ENCODE results near the gene LPIN1.

The LPIN1 gene

GRCh38 chr2:11749646-11750349, 3.4 kb downstream of the LPIN1 start:
- no peak overlapping the region for H3K27ac ChIP-seq
- no peaks in the 10 kb centered on the region for H3K9me3 ChIP-seq (ENCODE audit: severe bottlenecking)
- H3K4me3 ChIP-seq (ENCODE audit: low read depth, low read length) = no peak overlapping the region
- H3K27me3 ChIP-seq (ENCODE audit: insufficient read depth, low read depth, severe bottlenecking) = no peaks in the 10 kb centered on the region
- H3K36me3 ChIP-seq = peaks cover 7% of the 10 kb centered on the region
- no peak for DNase-seq
- TF ChIP-seq, protein P1, sequence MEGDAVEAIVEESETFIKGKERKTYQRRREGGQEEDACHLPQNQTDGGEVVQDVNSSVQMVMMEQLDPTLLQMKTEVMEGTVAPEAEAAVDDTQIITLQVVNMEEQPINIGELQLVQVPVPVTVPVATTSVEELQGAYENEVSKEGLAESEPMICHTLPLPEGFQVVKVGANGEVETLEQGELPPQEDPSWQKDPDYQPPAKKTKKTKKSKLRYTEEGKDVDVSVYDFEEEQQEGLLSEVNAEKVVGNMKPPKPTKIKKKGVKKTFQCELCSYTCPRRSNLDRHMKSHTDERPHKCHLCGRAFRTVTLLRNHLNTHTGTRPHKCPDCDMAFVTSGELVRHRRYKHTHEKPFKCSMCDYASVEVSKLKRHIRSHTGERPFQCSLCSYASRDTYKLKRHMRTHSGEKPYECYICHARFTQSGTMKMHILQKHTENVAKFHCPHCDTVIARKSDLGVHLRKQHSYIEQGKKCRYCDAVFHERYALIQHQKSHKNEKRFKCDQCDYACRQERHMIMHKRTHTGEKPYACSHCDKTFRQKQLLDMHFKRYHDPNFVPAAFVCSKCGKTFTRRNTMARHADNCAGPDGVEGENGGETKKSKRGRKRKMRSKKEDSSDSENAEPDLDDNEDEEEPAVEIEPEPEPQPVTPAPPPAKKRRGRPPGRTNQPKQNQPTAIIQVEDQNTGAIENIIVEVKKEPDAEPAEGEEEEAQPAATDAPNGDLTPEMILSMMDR (IDR thresholded peaks at IDR 0.05; ENCODE audit: low read depth, low read length) = no peak

DNA sequence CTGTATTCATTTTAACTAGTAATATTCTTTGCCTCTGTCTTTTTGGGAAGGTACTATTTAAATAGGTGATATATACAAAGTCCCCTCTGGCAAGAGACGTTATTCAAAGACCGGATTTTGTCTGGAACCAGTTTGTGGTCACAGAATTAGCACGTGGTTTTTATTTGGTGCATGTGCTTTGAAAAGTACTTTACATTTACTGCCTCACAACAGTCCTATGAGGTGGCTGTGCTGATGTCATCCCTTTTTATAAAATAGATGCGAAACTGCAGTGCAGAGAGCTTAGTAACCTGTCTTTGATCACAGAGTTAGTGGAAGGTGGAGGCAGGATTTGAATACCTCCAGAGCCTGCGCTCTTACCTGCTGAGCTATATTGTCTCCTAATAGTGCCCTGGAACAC, 4.0 kb downstream of the LPIN1 start:
- Histone ChIP-seq H3K4me3 (ENCODE audit: low read depth, low read length) (no peak overlapping the region), H3K9me3 (ENCODE audit: severe bottlenecking) (no peaks in the 10 kb centered on the region), H3K36me3 (peaks cover 7% of the 10 kb centered on the region), H3K27ac (no peak overlapping the region), H3K27me3 (ENCODE audit: insufficient read depth, low read depth, severe bottlenecking) (no peaks in the 10 kb centered on the region)
- no peak for DNase-seq
- TF ChIP-seq, protein P1 (IDR thresholded peaks at IDR 0.05; ENCODE audit: low read depth, low read length) = no peak

DNA sequence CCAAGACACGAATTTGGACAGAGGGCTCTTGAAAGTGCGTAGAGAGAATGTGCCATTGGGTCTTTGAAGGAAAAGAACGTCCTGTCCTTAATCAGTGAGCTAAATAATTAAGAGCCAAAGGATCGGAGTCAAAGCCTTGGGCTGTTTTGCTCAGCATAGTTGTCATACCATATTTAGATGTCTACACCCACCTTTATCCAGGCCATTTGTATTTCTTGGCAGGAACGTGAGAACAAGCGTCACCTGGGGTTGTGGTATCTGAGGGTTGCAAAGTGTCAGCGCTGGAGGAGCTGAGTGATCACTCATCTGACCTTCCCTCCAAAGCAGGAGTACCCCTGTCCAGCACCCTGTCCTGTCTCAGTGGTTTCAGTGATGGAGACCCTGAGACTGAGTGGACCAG, 4.5 kb downstream of the LPIN1 start:
- Histone ChIP-seq H3K4me3 (ENCODE audit: low read depth, low read length) (no peak overlapping the region), H3K27ac (no peak overlapping the region), H3K9me3 (ENCODE audit: severe bottlenecking) (no peaks in the 10 kb centered on the region), H3K27me3 (ENCODE audit: insufficient read depth, low read depth, severe bottlenecking) (no peaks in the 10 kb centered on the region), H3K36me3 (peaks cover 7% of the 10 kb centered on the region)
- TF ChIP-seq, protein P1 (IDR thresholded peaks at IDR 0.05; ENCODE audit: low read depth, low read length) = no peak
- DNase-seq = no peak

DNA sequence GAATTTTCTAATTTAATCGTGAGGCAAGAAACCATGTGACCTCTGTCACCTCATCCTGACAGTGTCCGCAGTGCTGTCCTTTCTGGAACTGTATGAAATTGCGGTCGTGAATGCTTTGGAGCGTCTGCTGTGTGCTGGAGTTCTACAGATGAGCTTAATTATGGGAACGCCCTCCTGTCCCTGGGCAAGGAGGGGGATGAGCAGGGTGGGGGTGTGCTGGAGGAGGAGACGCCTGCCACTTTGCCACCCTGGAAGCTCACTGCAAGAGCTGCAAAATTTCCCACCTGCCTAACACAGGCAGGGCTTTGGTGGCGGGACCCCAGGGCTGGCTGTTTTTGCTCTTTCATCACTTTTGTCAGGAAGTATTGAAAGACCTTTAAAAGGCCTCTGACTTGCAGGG, 6.5 kb downstream of the LPIN1 start:
- DNase-seq = no peak
- no peak overlapping the region for H3K4me3 ChIP-seq (ENCODE audit: low read depth, low read length)
- peaks cover 2% of the 10 kb centered on the region for H3K9me3 ChIP-seq (ENCODE audit: severe bottlenecking)
- peaks cover 15% of the 10 kb centered on the region for H3K36me3 ChIP-seq
- no peaks in the 10 kb centered on the region for H3K27me3 ChIP-seq (ENCODE audit: insufficient read depth, low read depth, severe bottlenecking)
- H3K27ac ChIP-seq = no peak overlapping the region
- TF ChIP-seq, protein P1 (IDR thresholded peaks at IDR 0.05; ENCODE audit: low read depth, low read length) = no peak

DNA sequence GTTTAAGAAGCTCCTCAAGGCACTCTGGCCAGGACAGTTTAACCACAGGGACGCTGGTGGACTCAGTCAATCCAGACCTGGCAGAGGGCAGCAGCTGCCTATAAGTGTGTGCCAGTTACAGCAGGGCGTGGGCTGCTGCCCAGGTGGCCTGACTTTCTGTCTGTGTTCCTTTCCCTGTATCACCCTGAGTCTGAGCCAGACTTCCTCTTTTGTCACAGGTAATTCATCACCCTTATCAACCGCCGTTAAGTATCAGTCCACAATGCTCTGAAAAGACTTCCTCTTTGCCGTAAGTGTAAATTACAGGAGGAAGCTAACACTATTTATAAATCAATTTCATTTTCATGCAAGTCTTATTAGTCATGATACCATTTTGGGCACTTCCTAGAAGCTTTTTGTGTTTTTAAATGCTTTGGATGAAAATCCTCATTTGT, 7.0 kb downstream of the LPIN1 start:
- Histone ChIP-seq H3K4me3 (ENCODE audit: low read depth, low read length) (no peak overlapping the region), H3K27me3 (ENCODE audit: insufficient read depth, low read depth, severe bottlenecking) (no peaks in the 10 kb centered on the region), H3K36me3 (peaks cover 18% of the 10 kb centered on the region), H3K9me3 (ENCODE audit: severe bottlenecking) (peaks cover 8% of the 10 kb centered on the region), H3K27ac (no peak overlapping the region)
- no peak for DNase-seq
- TF ChIP-seq, protein P1 (IDR thresholded peaks at IDR 0.05; ENCODE audit: low read depth, low read length) = no peak
